GM12801 (cell line): Measurements from ENCODE around the gene KCNN2.

ENCODE experiments used
- CTCF ChIP-seq: IDR thresholded peaks from one replicate; pipeline ENCODE4 v1.5.1; 2011; ENCODE audit warnings: control low read depth; ENCODE audit not compliant: insufficient read length; ENCODE audit errors: extremely low read depth

Gene KCNN2

GRCh38 chr5:114471529-114471928 is 109.7 kb downstream of the KCNN2 start:
- no peak for TF ChIP-seq CTCF

GRCh38 chr5:114473541-114473940 is 111.7 kb downstream of the KCNN2 start:
- TF ChIP-seq CTCF, result no peak

- no peak for TF ChIP-seq CTCF
Observed at GRCh38 chr5:114477816-114478334, 116.0 kb downstream of the KCNN2 start.

- TF ChIP-seq CTCF, result no peak
Observed at GRCh38 chr5:114500756-114501155, 138.9 kb downstream of the KCNN2 start.

- no peak for TF ChIP-seq CTCF
Observed at GRCh38 chr5:114504560-114504959, 142.7 kb downstream of the KCNN2 start.

GRCh38 chr5:114524221-114524620 is 162.4 kb downstream of the KCNN2 start:
- TF ChIP-seq CTCF, result no peak

- TF ChIP-seq CTCF, result no peak
Observed at GRCh38 chr5:114544561-114544960, 182.7 kb downstream of the KCNN2 start.
